IPS DF 6.9 (cell line): ENCODE measurements around the gene OXER1.

Experiments used
- DNase-seq: peaks from one replicate; pipeline ENCODE4 v3.0.0-alpha.2; 2013; ENCODE audit warnings: low read depth, low spot score
- H3K27ac ChIP-seq: one replicate; pipeline ENCODE4 v1.5.1; 2013; ENCODE audit warnings: low read length, control low read depth
- H3K27me3 ChIP-seq: 2 replicates; pipeline ENCODE4 v1.6.1; 2013; ENCODE audit warnings: mild to moderate bottlenecking, low read length; ENCODE audit not compliant: control insufficient read depth, insufficient read depth
- H3K36me3 ChIP-seq: 2 replicates; pipeline ENCODE4 v1.6.1; 2013; ENCODE audit warnings: low read length; ENCODE audit not compliant: control insufficient read depth, insufficient read depth
- H3K4me1 ChIP-seq: 2 replicates; pipeline ENCODE4 v1.6.1; 2013; ENCODE audit warnings: low read length; ENCODE audit not compliant: control insufficient read depth, insufficient read depth
- H3K4me3 ChIP-seq: 2 replicates; pipeline ENCODE4 v1.5.1; 2013; ENCODE audit warnings: mild to moderate bottlenecking, low read length
- H3K9me3 ChIP-seq: 2 replicates; pipeline ENCODE4 v1.6.1; 2013; ENCODE audit warnings: low read length, inconsistent platforms; ENCODE audit not compliant: control insufficient read depth, insufficient read depth
- WGBS: extraction: QIAGEN DNeasy Blood & Tissue Kit; methylation state at CpG from one replicate; pipeline ENCODE4 v1.1.7; 2013; ENCODE audit warnings: mixed read lengths, missing lambda C conversion rate; ENCODE audit not compliant: insufficient read length, insufficient coverage; 5-methylcytosine and 5-hydroxymethylcytosine counted together

The OXER1 gene

GRCh38 chr2:42804338-42804737 is 40.4 kb upstream of the OXER1 start:
- no peak overlapping the region for H3K4me3 ChIP-seq
- DNase-seq, result no peak
- WGBS, result no CpG with 5 or more reads among the region's 3 CpGs
- no peak overlapping the region for H3K27ac ChIP-seq
- no peaks in the 10 kb centered on the region for H3K36me3 ChIP-seq
- H3K4me1 ChIP-seq, result 0 out of 2 replicates have a peak, but pooled peaks cover 2% of the 10 kb centered on the region
- H3K9me3 ChIP-seq, result no peaks in the 10 kb centered on the region
- H3K27me3 ChIP-seq, result no peaks in the 10 kb centered on the region

GRCh38 chr2:42802150-42802549 is 38.2 kb upstream of the OXER1 start:
- H3K36me3 ChIP-seq, result no peaks in the 10 kb centered on the region
- WGBS, result no CpG with 5 or more reads among the region's 6 CpGs
- no peak overlapping the region for H3K27ac ChIP-seq
- no peak overlapping the region for H3K4me3 ChIP-seq
- no peaks in the 10 kb centered on the region for H3K27me3 ChIP-seq
- no peaks in the 10 kb centered on the region for H3K9me3 ChIP-seq
- no peak for DNase-seq
- no peaks in the 10 kb centered on the region for H3K4me1 ChIP-seq

- no peaks in the 10 kb centered on the region for H3K36me3 ChIP-seq
- no peak overlapping the region for H3K4me3 ChIP-seq
- no peaks in the 10 kb centered on the region for H3K4me1 ChIP-seq
- no peak for DNase-seq
- no peaks in the 10 kb centered on the region for H3K9me3 ChIP-seq
- H3K27ac ChIP-seq, result no peak overlapping the region
- no peaks in the 10 kb centered on the region for H3K27me3 ChIP-seq
- WGBS, result no CpG with 5 or more reads among the region's 4 CpGs
These were observed 37.4 kb upstream of the OXER1 start for GRCh38 chr2:42801381-42801780.

- Histone ChIP-seq H3K27ac (no peak overlapping the region), H3K4me1 (no peaks in the 10 kb centered on the region), H3K36me3 (no peaks in the 10 kb centered on the region), H3K4me3 (no peak overlapping the region), H3K27me3 (no peaks in the 10 kb centered on the region), H3K9me3 (no peaks in the 10 kb centered on the region)
- no CpG with 5 or more reads among the region's 2 CpGs for WGBS
- DNase-seq, result no peak
These were observed 37.0 kb upstream of the OXER1 start for GRCh38 chr2:42800981-42801380.

- WGBS, result no CpG with 5 or more reads among the region's 4 CpGs
- no peaks in the 10 kb centered on the region for H3K36me3 ChIP-seq
- no peak overlapping the region for H3K27ac ChIP-seq
- H3K27me3 ChIP-seq, result no peaks in the 10 kb centered on the region
- no peak overlapping the region for H3K4me3 ChIP-seq
- DNase-seq, result no peak
- H3K9me3 ChIP-seq, result no peaks in the 10 kb centered on the region
- no peaks in the 10 kb centered on the region for H3K4me1 ChIP-seq
These were observed 36.6 kb upstream of the OXER1 start for GRCh38 chr2:42800461-42800962.

DNA sequence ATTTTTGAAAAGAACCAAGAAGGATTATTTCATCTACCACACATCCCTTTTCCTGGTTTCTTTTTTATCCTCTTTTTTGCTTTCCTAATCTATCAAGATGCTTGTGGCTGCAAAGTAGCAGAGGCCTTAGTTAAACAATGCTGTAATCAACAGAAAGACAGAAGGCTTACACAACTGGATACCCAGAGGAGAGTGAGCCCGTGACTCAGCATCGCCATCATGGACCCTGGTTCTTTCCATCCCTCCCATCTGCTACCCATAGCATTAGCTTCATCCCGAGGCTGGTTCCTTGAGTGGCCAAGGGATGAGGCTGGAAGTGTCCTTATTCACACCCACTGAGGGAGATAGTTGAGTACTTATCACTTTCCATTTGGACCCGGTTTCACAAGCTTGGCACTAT is 35.9 kb upstream of the OXER1 start:
- Histone ChIP-seq H3K4me1 (no peaks in the 10 kb centered on the region), H3K4me3 (no peak overlapping the region), H3K9me3 (no peaks in the 10 kb centered on the region), H3K27me3 (no peaks in the 10 kb centered on the region), H3K36me3 (no peaks in the 10 kb centered on the region), H3K27ac (no peak overlapping the region)
- no peak for DNase-seq
- WGBS, result no CpG with 5 or more reads among the region's 4 CpGs

DNA sequence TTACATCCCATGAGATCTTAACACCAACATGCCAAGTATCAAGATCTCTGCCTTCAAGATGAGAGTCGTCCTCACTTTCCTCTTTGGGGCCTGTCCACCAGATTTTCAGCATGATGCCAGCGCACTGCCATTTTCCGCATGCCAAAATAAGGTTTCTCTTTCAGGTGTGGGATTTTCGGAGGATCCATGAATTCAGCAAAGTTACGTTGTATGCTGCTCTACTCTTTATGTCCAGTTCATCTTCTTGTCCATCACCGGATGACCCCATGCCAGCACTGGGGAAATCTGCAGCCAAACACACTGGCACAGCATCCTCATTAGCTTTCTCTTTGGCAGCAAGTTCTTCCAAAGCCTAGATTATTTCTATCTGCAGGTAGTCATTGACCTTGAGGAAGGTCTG is 33.3 kb upstream of the OXER1 start:
- H3K27ac ChIP-seq, result no peak overlapping the region
- WGBS, result no CpG with 5 or more reads among the region's 6 CpGs
- no peaks in the 10 kb centered on the region for H3K9me3 ChIP-seq
- no peak for DNase-seq
- H3K36me3 ChIP-seq, result no peaks in the 10 kb centered on the region
- no peak overlapping the region for H3K4me3 ChIP-seq
- H3K4me1 ChIP-seq, result peaks cover 2% of the 10 kb centered on the region; the same call in 1 of the 2 replicates
- H3K27me3 ChIP-seq, result no peaks in the 10 kb centered on the region

DNA sequence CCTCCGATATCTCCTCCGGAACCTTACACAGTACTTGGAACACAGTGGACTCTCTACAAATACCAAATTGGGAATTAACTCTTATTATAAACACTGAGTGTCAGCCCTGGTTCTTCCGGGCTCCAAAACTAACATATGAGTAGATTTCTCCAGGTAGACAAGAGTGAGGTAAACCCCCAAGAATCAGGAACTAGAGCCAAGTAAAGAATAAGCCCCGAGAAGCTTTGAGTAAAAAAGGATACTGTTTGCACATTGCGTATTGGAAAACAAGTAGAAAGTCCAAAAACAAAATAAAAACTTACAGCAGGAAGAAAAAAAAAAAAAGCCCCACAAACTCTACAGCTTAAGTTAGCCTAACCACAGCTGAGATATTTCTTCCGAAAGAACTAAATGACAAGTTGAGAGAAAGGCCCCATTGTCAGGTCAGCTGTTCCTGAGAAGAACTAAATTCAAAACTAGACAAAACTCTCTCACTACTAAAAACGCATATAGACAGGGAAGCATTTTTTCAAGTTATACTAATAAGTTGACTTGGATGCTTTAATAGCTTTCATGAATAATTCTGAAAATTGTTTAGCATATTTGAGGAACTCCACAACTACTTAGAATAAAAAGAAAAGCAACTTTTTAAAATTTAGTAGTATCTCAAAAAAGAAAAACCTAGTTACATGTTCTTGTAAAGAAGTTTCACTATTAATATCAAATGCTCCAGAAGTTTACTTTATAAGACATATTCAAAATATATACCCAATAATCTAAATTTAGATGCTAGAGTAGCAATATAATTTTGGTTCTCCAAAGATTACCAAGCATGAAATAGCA is 32.7 kb upstream of the OXER1 start:
- no peak overlapping the region for H3K27ac ChIP-seq
- DNase-seq, result no peak
- H3K36me3 ChIP-seq, result no peaks in the 10 kb centered on the region
- H3K27me3 ChIP-seq, result no peaks in the 10 kb centered on the region
- peaks cover 2% of the 10 kb centered on the region; the same call in 1 of the 2 replicates for H3K4me1 ChIP-seq
- H3K4me3 ChIP-seq, result no peak overlapping the region
- H3K9me3 ChIP-seq, result no peaks in the 10 kb centered on the region
- no CpG with 5 or more reads among the region's 7 CpGs for WGBS

DNA sequence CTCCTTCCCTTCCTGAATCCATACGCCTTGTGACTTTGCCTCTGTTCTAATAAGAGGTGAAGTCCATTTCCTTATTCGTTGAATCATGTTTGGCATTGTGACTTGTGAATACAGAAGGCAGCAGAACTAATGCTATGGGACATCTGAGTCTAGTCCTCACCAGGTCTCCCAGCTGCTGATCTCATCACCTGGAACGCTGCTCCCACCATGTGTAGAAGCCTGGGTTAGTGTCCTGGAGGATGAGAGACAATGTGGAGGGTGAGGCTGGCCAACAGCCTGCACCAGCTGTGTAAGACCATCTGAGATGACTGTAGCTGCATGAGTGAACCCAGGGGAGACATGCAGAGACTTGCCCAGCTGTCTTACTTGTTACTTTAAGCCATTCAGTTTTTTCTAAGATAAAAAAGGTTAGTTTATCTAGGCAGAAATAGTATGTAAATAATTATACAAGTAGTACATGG is 31.9 kb upstream of the OXER1 start:
- Histone ChIP-seq H3K36me3 (no peaks in the 10 kb centered on the region), H3K4me1 (peaks cover 2% of the 10 kb centered on the region; the same call in 1 of the 2 replicates), H3K4me3 (no peak overlapping the region), H3K27me3 (no peaks in the 10 kb centered on the region), H3K9me3 (no peaks in the 10 kb centered on the region), H3K27ac (no peak overlapping the region)
- DNase-seq, result no peak
- WGBS, result no CpG with 5 or more reads among the region's 3 CpGs

DNA sequence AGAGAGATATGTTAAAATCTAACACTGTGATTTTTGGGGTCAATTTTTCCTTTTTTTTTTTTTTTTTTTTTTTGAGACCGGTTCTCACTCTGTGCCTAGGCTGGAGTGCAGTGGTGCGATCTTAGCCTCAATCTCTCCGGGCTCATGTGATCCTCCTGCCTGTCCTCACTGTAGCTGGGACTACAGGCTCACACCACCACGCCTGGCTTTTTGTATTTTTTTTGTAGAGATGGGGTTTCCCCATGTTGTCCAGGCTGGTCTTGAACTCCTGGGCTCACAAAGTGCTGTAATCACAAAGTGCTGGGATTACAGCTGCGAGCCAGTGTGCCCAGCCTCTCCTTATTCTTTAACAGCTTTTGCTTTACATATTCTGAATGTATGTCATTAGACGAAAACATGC is 31.3 kb upstream of the OXER1 start:
- Histone ChIP-seq H3K36me3 (no peaks in the 10 kb centered on the region), H3K4me3 (no peak overlapping the region), H3K27ac (no peak overlapping the region), H3K27me3 (no peaks in the 10 kb centered on the region), H3K4me1 (peaks cover 2% of the 10 kb centered on the region; the same call in 1 of the 2 replicates), H3K9me3 (no peaks in the 10 kb centered on the region)
- no peak for DNase-seq
- no CpG with 5 or more reads among the region's 6 CpGs for WGBS
